NCI-H1694 treated with DMSO at 0.1 percent for 48 hours (cell line): Measurements from ENCODE around the gene PKDREJ.

ENCODE experiments used
- DNase-seq: peaks from one replicate; lab custom pipeline; 2025; lab: John Stamatoyannopoulos, UW

The PKDREJ gene

DNA sequence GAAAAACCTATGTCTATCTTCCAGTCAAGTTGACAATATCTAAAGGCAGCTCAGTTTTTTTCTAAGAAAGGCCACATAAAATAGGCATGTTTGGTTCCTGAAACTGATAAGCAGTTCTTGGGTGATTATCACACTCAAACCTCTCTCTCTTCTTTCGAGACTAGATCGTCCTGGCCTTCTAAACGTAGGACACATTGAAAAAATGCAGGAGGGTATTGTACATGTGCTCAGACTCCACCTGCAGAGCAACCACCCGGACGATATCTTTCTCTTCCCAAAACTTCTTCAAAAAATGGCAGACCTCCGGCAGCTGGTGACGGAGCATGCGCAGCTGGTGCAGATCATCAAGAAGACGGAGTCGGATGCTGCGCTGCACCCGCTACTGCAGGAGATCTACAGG, 28.2 kb downstream of the PKDREJ start:
- no peak for DNase-seq

DNA sequence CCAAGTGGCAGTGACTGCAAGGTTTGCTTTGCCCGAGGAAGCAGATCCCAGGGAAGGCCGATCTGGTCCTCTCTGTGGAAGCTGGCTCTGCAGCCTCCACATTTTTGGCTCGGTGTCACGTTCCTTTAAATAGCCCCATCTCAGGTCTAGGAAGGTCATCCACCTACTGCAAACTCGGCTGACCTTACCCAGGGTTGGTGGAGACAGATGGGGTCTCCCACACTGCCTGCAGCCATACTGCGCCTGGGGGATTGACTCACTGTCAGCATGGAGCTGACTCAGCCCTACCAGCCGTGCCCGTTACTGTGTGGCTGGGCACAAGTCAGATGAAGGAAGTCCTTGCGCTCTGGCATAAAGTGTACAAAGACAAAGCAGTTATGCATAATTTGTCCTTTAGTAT, 29.9 kb downstream of the PKDREJ start:
- DNase-seq, result peak; percentile 56

DNA sequence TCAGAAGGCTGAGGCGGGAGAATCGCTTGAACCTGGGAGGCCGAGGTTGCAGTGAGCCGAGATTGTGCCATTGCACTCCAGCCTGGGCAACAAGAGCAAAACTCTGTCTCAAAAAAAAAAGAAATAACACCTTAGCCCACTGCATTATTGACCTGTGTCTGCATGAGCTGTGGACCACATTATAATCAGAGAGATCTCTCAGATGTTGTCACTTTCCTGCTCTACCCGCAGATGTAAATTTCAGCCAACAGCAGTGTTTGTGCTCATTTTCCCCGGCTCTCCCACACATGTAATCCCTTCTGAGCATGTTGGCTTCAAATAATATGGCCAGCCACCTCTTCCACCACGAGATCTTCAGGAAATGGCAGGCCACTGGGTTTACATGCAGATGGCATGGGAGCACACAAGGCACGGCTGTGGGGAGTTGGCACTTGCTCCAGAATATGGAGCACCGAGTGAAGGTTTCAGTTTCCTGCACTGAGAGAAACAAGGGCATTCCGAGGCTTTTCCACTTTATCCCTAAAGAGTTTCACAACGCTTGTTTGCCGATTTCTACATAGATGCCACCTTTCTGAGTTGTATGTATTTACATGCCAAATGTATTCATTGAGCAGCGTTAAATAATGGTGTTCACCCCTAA, 32.8 kb downstream of the PKDREJ start:
- DNase-seq, result no peak

DNA sequence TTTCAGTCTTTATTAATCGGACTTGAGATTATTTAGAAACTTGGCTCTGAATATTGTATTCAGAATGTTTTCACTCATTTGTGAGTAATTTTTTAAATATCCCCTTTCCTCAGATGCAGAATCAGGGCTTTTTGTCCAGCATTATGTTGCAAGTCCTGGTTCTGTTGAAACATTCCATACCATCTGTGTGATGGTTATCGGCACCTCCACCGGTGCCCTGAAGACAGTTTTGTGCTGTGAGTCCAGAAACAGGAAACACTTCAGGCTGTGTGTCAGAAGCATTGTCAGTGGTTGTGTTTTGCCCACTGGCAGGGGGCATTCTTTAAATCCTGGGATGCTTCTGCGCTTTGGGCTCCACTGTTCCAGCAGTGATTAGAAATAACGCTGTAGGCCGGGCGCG, 33.4 kb downstream of the PKDREJ start:
- no peak for DNase-seq

GRCh38 chr22:46226577-46226976, 36.6 kb downstream of the PKDREJ start:
- DNase-seq, result no peak

- DNase-seq, result no peak
These were observed 37.5 kb downstream of the PKDREJ start for GRCh38 chr22:46225631-46226030.

DNA sequence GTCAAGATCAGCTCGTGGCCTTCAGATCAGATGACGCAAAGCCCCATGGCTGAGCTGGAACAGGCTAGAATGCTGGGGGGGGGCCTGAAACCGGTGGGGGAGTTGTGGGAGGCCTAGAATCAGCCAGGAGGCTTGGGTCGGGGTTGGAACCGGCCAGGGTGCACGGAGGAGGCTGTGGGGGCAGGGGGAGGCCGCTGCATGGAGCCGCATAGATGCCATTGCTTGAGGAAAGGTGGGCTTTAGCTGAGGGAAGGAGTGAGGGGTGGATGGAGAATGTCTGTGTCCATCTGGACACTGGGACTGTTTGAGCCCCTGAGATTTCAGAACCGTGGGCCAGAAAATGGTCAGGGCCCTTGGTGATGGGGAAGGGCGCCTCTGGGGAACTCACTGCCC, 38.2 kb downstream of the PKDREJ start:
- no peak for DNase-seq

- no peak for DNase-seq
These were observed 38.9 kb downstream of the PKDREJ start for GRCh38 chr22:46224044-46224897.

GRCh38 chr22:46220921-46221320, 42.2 kb downstream of the PKDREJ start:
- DNase-seq, result no peak

GRCh38 chr22:46219636-46220035, 43.5 kb downstream of the PKDREJ start:
- DNase-seq, result no peak

DNA sequence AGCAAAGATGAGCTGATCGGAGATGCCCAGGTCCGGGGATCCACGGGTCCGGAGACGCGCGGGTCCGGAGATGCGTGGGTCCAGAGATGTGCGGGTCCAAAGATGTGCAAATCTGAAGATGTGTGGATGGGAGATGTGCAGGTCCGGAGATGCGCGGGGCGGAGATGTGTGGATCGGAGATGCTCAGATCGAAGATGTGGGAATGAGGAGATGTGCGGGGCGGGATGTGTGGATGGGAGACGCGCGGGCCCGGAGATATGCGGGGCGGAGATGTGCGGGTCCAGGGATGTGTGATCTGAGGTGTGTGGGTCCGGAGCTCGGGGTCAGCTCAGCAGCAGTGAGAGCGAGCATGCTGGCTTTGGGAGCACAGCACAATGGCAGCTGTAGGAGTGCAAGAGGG, 48.5 kb downstream of the PKDREJ start:
- no peak for DNase-seq

DNA sequence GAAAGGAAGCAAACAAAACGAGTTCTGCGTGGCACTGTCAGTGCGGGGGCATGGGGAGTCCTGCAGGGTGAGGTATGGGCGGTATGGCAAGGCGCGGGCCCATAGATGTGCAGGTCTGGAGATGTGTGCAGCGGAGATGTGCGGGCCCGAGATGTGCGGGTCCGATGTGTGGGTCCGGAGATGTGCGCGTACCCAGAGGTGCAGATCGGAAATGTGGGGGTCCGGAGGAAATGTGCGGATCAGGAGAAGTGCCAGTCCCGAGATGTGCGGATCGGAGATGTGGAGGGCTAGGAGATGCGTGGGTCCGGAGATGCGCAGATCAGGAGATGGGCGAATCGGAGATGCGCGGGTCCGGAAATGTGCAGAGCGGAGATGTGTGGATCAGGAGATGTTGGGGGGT, 49.0 kb downstream of the PKDREJ start:
- no peak for DNase-seq

- no peak for DNase-seq
These were observed 50.1 kb downstream of the PKDREJ start for GRCh38 chr22:46213052-46213451.

GRCh38 chr22:46212195-46212594, 50.9 kb downstream of the PKDREJ start:
- DNase-seq, result no peak

DNA sequence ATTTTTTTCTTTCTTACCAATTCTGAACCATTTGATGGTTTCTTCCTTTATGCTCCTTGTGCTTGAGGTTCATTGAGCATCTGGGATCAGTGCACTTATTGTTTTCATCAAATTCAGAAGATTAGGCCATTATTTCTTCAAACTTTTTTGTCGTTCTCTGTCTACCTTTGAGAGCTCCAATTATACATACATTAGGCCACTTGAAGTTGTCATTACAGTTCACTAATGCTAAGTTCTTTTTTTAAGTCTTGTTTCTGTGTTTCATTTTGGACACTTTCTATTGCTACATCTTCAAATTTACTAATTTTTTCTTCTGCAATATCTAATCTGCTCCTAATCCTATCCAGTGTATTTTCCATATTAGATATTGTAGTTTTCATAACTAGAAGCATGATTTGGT, 53.9 kb downstream of the PKDREJ start:
- DNase-seq, result no peak
